A549 (cell line): Measurements from ENCODE around the gene YDJC. TPM values are rescaled to one million over a fixed set of nuclear protein-coding genes. Genes with fewer than 3 reads are reported as not detected.

ENCODE experiments used
- ATAC-seq, 2 experiments: fragments of 200-7000 bp in 1 of 2; fragments of >200 bp in 1 of 2; cut with Nextera tagmentation in 1 of 2; cut with Tn5 transposase in 1 of 2; 3 replicates each; pipeline versions ENCODE4 v1.8.0 to v1.9.1; 2018 to 2020; ENCODE audit warnings: mild to moderate bottlenecking in 1 of 2, moderate library complexity in 1 of 2
- CTCF ChIA-PET: fragments of 300-600 bp; sonication (Branson Sonifier 250); formaldehyde crosslinking; extraction: SDS; loops from one replicate; lab custom pipeline; 2021; ENCODE audit warnings: antibody characterized with exemption, inconsistent platforms; lab: Yijun Ruan, JAX
- POLR2A ChIA-PET: fragments of 350-600 bp; formaldehyde crosslinking; extraction: SDS; loops from one replicate; lab custom pipeline; 2021; ENCODE audit warnings: antibody characterized with exemption, inconsistent platforms; lab: Yijun Ruan, JAX
- DNase-seq, 2 experiments: peaks; one replicate each; pipeline versions ENCODE4 v3.0.0 to v3.0.0-alpha.2; 2011 to 2016; ENCODE audit warnings: low read depth in 1 of 2, low spot score in 1 of 2
- FAIRE-seq: peaks from 2 replicates; lab custom pipeline; 2011; peaks lifted over from hg19 to GRCh38; lab: Jason Lieb, UNC
- H3K27ac ChIP-seq, 2 experiments: fragments of >200 bp; sonication (Bioruptor Twin); formaldehyde crosslinking; 3 replicates each; pipeline ENCODE4 v1.5.1; 2016 to 2017
- H3K4me1 ChIP-seq: fragments of >200 bp; sonication (Bioruptor Twin); formaldehyde crosslinking; 3 replicates; pipeline ENCODE4 v1.6.1; 2016
- H3K4me2 ChIP-seq: fragments of >200 bp; sonication (Bioruptor Twin); formaldehyde crosslinking; 3 replicates; pipeline ENCODE4 v1.6.1; 2016
- H3K4me3 ChIP-seq: fragments of >200 bp; sonication (Bioruptor Twin); formaldehyde crosslinking; 3 replicates; pipeline ENCODE4 v1.5.1; 2016
- H3K9me3 ChIP-seq: fragments of >200 bp; sonication (Bioruptor Twin); formaldehyde crosslinking; 3 replicates; pipeline ENCODE4 v1.6.1; 2016
- BCL3 ChIP-seq: fragments of >200 bp; sonication (Bioruptor Twin); formaldehyde crosslinking; IDR thresholded peaks from 3 replicates; pipeline ENCODE4 v1.6.1; 2016
- BHLHE40 ChIP-seq: IDR thresholded peaks from 2 replicates; pipeline ENCODE4 v1.6.1; 2012; ENCODE audit warnings: low read depth, low read length, inconsistent platforms
- CTCF ChIP-seq: fragments of >200 bp; sonication (Bioruptor Twin); formaldehyde crosslinking; IDR thresholded peaks from 3 replicates; pipeline ENCODE4 v1.5.1; 2016
- EHF ChIP-seq: fragments of 250-450 bp; sonication (Bioruptor Pico); IDR thresholded peaks from 2 replicates; pipeline ENCODE4 v1.5.0; 2020; ENCODE audit warnings: mild to moderate bottlenecking
- ESRRA ChIP-seq: fragments of 150-350 bp; IDR thresholded peaks from 2 replicates; pipeline ENCODE4 v1.6.1; 2014; ENCODE audit warnings: mild to moderate bottlenecking, low read length, borderline replicate concordance
- FOSL2 ChIP-seq, 2 experiments: fragments of 450-650 bp in 1 of 2; fragments of >200 bp in 1 of 2; sonication (Bioruptor Twin) in 1 of 2; formaldehyde crosslinking; IDR thresholded peaks; 2 replicates each; pipeline versions ENCODE4 v1.5.0 to v1.6.1; 2016 to 2020; ENCODE audit warnings: mild to moderate bottlenecking in 1 of 2, moderate library complexity in 1 of 2
- HDAC2 ChIP-seq: fragments of 200-600 bp; sonication (generic); IDR thresholded peaks from 2 replicates; pipeline ENCODE4 v1.6.1; 2016
- HEYL ChIP-seq: fragments of 250-450 bp; sonication (Bioruptor Pico); IDR thresholded peaks from 2 replicates; pipeline ENCODE4 v1.8.0; 2021; ENCODE audit warnings: mild to moderate bottlenecking, moderate library complexity
- HOXA7 ChIP-seq: fragments of 250-450 bp; sonication (Bioruptor Pico); IDR thresholded peaks from 2 replicates; pipeline ENCODE4 v1.5.0; 2020; ENCODE audit warnings: mild to moderate bottlenecking, moderate library complexity
- HOXB5 ChIP-seq: fragments of 250-450 bp; sonication (Bioruptor Pico); IDR thresholded peaks from 2 replicates; pipeline ENCODE4 v1.5.0; 2020; ENCODE audit warnings: mild to moderate bottlenecking, moderate library complexity
- JUNB ChIP-seq: fragments of >200 bp; sonication (Bioruptor Twin); formaldehyde crosslinking; IDR thresholded peaks from 2 replicates; pipeline ENCODE4 v1.6.1; 2016
- KDM5A ChIP-seq: fragments of 200-600 bp; sonication (generic); IDR thresholded peaks from 2 replicates; pipeline ENCODE4 v1.6.1; 2016; ENCODE audit warnings: antibody characterized with exemption, mild to moderate bottlenecking
- MAZ ChIP-seq: fragments of 150-350 bp; IDR thresholded peaks from 2 replicates; pipeline ENCODE4 v1.6.1; 2014; ENCODE audit warnings: antibody characterized with exemption, low read depth, low read length, borderline replicate concordance
- MYC ChIP-seq: IDR thresholded peaks from 2 replicates; pipeline ENCODE4 v1.6.1; 2012; ENCODE audit warnings: mild to moderate bottlenecking, inconsistent platforms, low read length, improper control_type of control experiment, borderline replicate concordance
- PBX3 ChIP-seq: IDR thresholded peaks from 2 replicates; pipeline ENCODE4 v1.6.1; 2012
- RARB ChIP-seq: fragments of 250-450 bp; sonication (Bioruptor Pico); IDR thresholded peaks from 2 replicates; pipeline ENCODE4 v1.8.0; 2021; ENCODE audit warnings: mild to moderate bottlenecking, moderate library complexity
- RCOR1 ChIP-seq: fragments of 150-350 bp; IDR thresholded peaks from 2 replicates; pipeline ENCODE4 v1.6.1; 2014; ENCODE audit warnings: antibody characterized with exemption, low read length, low read depth
- RFX5 ChIP-seq: fragments of 450-650 bp; IDR thresholded peaks from 2 replicates; pipeline ENCODE4 v1.7.1; 2014; ENCODE audit warnings: antibody characterized with exemption, mild to moderate bottlenecking, moderate library complexity
- SREBF2 ChIP-seq: fragments of 450-650 bp; IDR thresholded peaks from 2 replicates; pipeline ENCODE4 v1.6.1; 2014; ENCODE audit warnings: mild to moderate bottlenecking, moderate library complexity
- ZFP36 ChIP-seq: fragments of 450-650 bp; IDR thresholded peaks from 2 replicates; pipeline ENCODE4 v1.6.1; 2014; ENCODE audit warnings: borderline replicate concordance; ENCODE audit not compliant: partially characterized antibody
- ZNF302 ChIP-seq: fragments of 250-450 bp; sonication (Bioruptor Pico); IDR thresholded peaks from 2 replicates; pipeline ENCODE4 v1.9.0; 2021; ENCODE audit warnings: inconsistent platforms, mild to moderate bottlenecking, moderate library complexity
- ZSCAN20 ChIP-seq: fragments of 250-450 bp; sonication (Bioruptor Pico); IDR thresholded peaks from 2 replicates; pipeline ENCODE4 v1.8.0; 2022; ENCODE audit warnings: mild to moderate bottlenecking, moderate library complexity
- WGBS: methylation state at CpG from one replicate; pipeline ENCODE4 v1.1.6; 2017; ENCODE audit errors: missing lambda C conversion rate; 5-methylcytosine and 5-hydroxymethylcytosine counted together
- polyA plus RNA-seq, 4 experiments: library from polyadenylated mRNA; depleted of rRNA in 3 of 4; stranded (reverse); fragments of >200 nt; fragmentation: RNase III in 1 of 4; extraction: RNeasy Plus Mini Kit Qiagen cat#74134 plus additional on column Dnase treatment in 1 of 4; gene quantifications; 2 replicates in 3 of 4; 3 replicates in 1 of 4; pipeline ENCODE4 v1.2.3, GENCODE V29; 2011 to 2017

YDJC gene
- polyA plus RNA-seq, 2 of the 4 experiments (the other 2 are of a cell fraction): 24.8 to 28.3 TPM

- no peak overlapping the region for H3K27ac ChIP-seq
- TF ChIP-seq RFX5 (no peak), HOXB5 (no peak), RARB (CRISPR knock-in tag) (no peak)
- WGBS: 94% methylated on average over 4 of the region's 4 CpGs
- no peaks in the 10 kb centered on the region for H3K9me3 ChIP-seq
- H3K4me2 ChIP-seq: no peak overlapping the region
- POLR2A ChIA-PET: no interaction called here
- DNase-seq (no peak), ATAC-seq (no peak), FAIRE-seq (no peak)
- CTCF ChIA-PET: interaction anchor here (0.6 kb wide), 1 partner anchor 10 kb away, joined by 3 read pairs; no protein-coding TSS in a partner anchor
- no peak overlapping the region for H3K4me3 ChIP-seq
- H3K4me1 ChIP-seq: no peaks in the 10 kb centered on the region
Observed at GRCh38 chr22:21587803-21588611, 41.8 kb downstream of the YDJC start.

- FAIRE-seq (no peak), DNase-seq (no peak), ATAC-seq (no peak)
- H3K4me1 ChIP-seq: no peaks in the 10 kb centered on the region
- H3K9me3 ChIP-seq: no peaks in the 10 kb centered on the region
- ChIA-PET POLR2A (interaction anchor here (1.0 kb wide), 1 partner anchor 44 kb away, joined by 3 read pairs; no protein-coding TSS in a partner anchor), CTCF (interaction anchor here (0.9 kb wide), 1 partner anchor 11 kb away, joined by 3 read pairs; no protein-coding TSS in a partner anchor)
- no peak overlapping the region for H3K4me3 ChIP-seq
- WGBS: 73% methylated on average over 2 of the region's 2 CpGs
- H3K4me2 ChIP-seq: no peak overlapping the region
- no peak overlapping the region for H3K27ac ChIP-seq
- no peak for TF ChIP-seq PBX3
- TF ChIP-seq KDM5A: no peak
- no peak for TF ChIP-seq ZSCAN20 (CRISPR knock-in tag)
- TF ChIP-seq HEYL: no peak
- TF ChIP-seq CTCF: no peak
- no peak for TF ChIP-seq BCL3
- TF ChIP-seq BHLHE40: no peak
- no peak for TF ChIP-seq MAZ
- TF ChIP-seq ZNF302 (CRISPR knock-in tag): no peak
- TF ChIP-seq ZFP36: no peak
- no peak for TF ChIP-seq SREBF2
- no peak for TF ChIP-seq HDAC2
- TF ChIP-seq EHF (CRISPR knock-in tag): no peak
- no peak for TF ChIP-seq FOSL2 (IDR thresholded peaks at IDR 0.05)
- no peak for TF ChIP-seq FOSL2 (CRISPR knock-in tag; IDR thresholded peaks at IDR 0.05)
- no peak for TF ChIP-seq HOXA7 (CRISPR knock-in tag)
- TF ChIP-seq RCOR1: no peak
- TF ChIP-seq JUNB: no peak
- no peak for TF ChIP-seq HOXB5
- TF ChIP-seq ESRRA: no peak
- TF ChIP-seq MYC: no peak
Observed at GRCh38 chr22:21585389-21585788, 44.4 kb downstream of the YDJC start.
